Measurements from ENCODE around the gene BMI1. TPM values are rescaled to one million over a fixed set of nuclear protein-coding genes. Genes with fewer than 3 reads are reported as not detected.

Gene BMI1
- total RNA-seq: 27.5 and 32.9 TPM in 2 replicates

DNA sequence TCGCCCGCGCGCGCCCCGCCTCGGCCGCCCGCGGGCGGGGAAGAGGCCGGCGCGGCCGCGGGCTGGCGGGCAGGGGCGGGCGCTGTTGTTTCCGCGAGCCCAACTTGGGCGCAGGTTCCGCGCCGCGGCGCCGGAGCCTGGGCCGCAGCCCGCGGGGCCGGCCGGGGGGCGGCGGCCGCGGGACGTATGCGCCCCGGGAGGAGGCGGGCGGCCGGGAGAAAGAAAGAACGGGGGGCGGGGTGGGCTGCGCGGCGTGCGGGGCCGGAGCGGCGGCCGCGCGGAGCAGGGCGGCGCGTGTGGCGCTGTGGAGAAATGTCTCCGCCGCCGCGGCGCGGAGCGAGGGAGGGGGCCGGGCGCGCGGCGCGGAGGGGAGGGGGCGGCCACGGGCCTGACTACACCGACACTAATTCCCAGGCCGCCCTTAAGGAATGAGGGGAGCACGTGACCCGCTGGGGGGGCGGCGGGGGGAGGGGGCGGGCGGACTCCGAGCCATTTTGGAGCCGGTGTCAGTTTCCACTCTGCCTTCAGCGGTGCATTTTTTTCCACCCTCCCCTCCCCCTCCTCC, at the start of gene BMI1:
BMI1 (plus strand) TSS at position 509 of the 565 bp plus-strand sequence. CDS start 5,351 bp downstream, outside the sequence.

DNA sequence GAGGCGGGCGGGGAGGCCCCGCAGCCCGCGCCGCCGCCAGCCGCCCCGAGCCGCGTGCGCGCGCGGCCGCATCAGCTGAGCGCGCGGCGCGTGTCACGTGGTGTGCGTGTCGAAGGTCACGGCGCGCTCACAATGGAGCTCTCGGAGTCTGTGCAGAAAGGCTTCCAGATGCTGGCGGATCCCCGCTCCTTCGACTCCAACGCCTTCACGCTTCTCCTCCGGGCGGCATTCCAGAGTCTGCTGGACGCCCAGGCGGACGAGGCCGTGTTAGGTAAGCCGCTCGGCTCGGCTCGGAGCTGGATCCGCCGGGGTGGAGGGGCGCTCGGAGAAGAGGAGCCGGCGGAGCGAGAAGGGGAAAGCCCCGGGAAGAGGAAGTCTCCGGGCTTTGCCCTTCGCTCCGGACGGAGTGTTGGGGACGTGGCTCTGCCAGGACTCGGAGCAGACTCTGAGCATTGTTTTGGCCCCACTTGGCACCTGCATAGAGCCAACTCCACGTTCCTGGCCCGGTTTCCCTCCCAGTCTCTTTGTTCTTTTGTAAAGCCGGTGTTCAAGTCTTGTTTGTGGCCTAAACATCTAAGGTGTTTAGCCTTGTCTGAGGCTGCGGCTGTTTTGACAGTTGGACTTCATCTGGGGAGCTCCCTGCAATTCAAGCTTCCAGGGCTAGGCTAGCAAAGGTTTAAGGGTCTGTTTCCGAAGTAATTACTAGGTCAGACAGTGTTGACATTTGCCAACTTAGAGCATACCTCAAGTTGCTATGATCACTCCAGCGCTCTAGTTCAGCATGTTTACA, 4.4 kb upstream of the BMI1 start, which contains the start of gene COMMD3:
COMMD3 (plus strand) TSS at position 103 of the 790 bp plus-strand sequence; CDS start at position 133, 30 bp downstream.

DNA sequence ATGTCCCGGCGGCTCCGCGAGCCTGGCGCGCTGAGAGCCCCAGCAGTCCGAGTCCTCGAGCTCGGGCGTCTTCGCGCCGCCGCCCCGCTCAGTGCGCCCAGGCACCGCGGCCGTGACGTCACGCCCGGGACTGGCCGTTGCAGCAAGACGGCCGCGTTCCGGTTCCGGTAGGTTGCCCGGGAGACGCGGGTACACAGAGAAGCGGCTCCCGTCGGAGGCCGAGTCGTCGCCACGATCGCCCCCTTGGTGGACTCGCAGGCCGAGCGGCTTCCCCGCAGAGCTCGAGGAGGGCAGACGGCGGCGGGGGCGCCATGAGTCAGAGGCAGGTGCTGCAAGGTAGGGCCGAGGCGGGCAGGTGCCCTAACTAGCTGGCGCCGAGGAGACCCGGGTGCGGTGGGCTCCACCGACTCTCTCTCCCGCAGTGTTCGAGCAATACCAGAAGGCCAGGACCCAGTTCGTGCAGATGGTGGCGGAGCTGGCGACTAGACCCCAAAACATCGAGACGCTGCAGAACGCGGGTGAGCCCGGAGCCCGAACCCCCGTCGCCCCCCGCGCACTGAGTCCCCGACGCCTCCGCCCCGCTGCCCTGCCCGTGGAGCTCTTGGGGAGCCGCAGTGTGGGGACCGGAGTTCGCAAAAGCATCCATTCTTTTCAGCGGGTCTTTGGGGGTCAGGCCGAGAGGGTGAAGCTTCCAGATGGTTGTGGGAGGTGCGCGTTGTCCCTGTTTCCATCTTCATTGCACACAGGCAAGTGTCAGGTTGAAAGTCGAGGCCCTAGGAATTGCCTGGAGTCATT, 24.6 kb downstream of the BMI1 start, which contains the start of gene SPAG6:
SPAG6 (plus strand) TSS at position 196 of the 795 bp plus-strand sequence; CDS start at position 312, 116 bp downstream.

Other genes starting within 250 kb of the BMI1 start
- not detected in 2 replicates for gene EBLN1, start 103.1 kb upstream of the BMI1 start, total RNA-seq
- gene COMMD3, start 4.7 kb upstream of the BMI1 start, total RNA-seq: 52.6 and 54.8 TPM in 2 replicates
- gene SPAG6, start 24.4 kb downstream of the BMI1 start, total RNA-seq: not detected in 2 replicates

Data from endothelial cell of coronary artery (primary cell).